HepG2 (cell line): ENCODE data around the gene SNCAIP. TPM values are rescaled to one million over a fixed set of nuclear protein-coding genes. Genes with fewer than 3 reads are reported as not detected.

Source experiments
- ATAC-seq: fragments of 200-7000 bp; cut with Tn5 transposase; 3 replicates; pipeline ENCODE4 v1.9.1; 2020; ENCODE audit warnings: mild to moderate bottlenecking, moderate library complexity
- BruUV-seq: library from RNA; stranded (reverse); fragments of 400-500 nt; replicated peaks from 2 replicates; lab custom pipeline; 2021; lab: Mats Ljungman, UMichigan
- CTCF ChIA-PET: fragments of 300-600 bp; formaldehyde crosslinking; extraction: SDS; loops from one replicate; lab custom pipeline; 2021; ENCODE audit warnings: low total read pairs, inconsistent platforms, low intra/inter-chr PET ratio; lab: Yijun Ruan, JAX
- POLR2A ChIA-PET: fragments of 350-600 bp; sonication (Branson Sonifier 250); formaldehyde crosslinking; loops from one replicate; lab custom pipeline; 2020; ENCODE audit warnings: antibody characterized with exemption, inconsistent platforms; lab: Yijun Ruan, JAX
- DNase-seq: peaks from one replicate; pipeline ENCODE4 v3.0.0-alpha.2; 2015; ENCODE audit warnings: low spot score
- FAIRE-seq: peaks from 3 replicates; lab custom pipeline; 2011; peaks lifted over from hg19 to GRCh38; lab: Jason Lieb, UNC
- H2AFZ ChIP-seq: one replicate; pipeline ENCODE4 v1.6.1; 2011; ENCODE audit warnings: low read length, inconsistent platforms
- H3K27ac ChIP-seq: fragments of 300-600 bp; 3 replicates; pipeline ENCODE4 v1.8.0; 2011; ENCODE audit warnings: mixed run types, mild to moderate bottlenecking, mixed read lengths, low read length, inconsistent platforms; ENCODE audit not compliant: insufficient read depth; ENCODE audit errors: extremely low read length
- H3K27me3 ChIP-seq, 2 experiments: fragments of 200-600 bp in 1 of 2; 2 replicates in 1 of 2; 3 replicates in 1 of 2; pipeline versions ENCODE4 v1.6.0 to v1.8.0; 2011; ENCODE audit warnings: low read length in 2 of 2, mild to moderate bottlenecking in 2 of 2, moderate library complexity in 2 of 2, inconsistent platforms in 1 of 2; ENCODE audit not compliant: insufficient read depth in 2 of 2, control insufficient read depth in 1 of 2
- H3K36me3 ChIP-seq, 2 experiments: fragments of 200-600 bp in 1 of 2; replicated peaks in 1 of 2; 2 replicates in 1 of 2; 3 replicates in 1 of 2; pipeline versions ENCODE4 v1.5.1 to v1.8.0; 2011; ENCODE audit warnings: low read length in 2 of 2, inconsistent platforms in 1 of 2; ENCODE audit not compliant: insufficient read depth in 2 of 2, control insufficient read depth in 1 of 2
- H3K4me1 ChIP-seq: 2 replicates; pipeline ENCODE4 v1.5.1; 2012; ENCODE audit warnings: low read length, inconsistent platforms; ENCODE audit not compliant: insufficient read depth
- H3K4me2 ChIP-seq: 2 replicates; pipeline ENCODE4 v1.6.0; 2011; ENCODE audit warnings: low read depth, low read length, inconsistent platforms
- H3K4me3 ChIP-seq, 3 experiments: fragments of 200-600 bp in 1 of 3; sonication (generic), shearing (Covaris generic) in 1 of 3; replicated peaks in 1 of 3; 2 replicates each; pipeline ENCODE4 v1.5.1; 2011 to 2016; ENCODE audit warnings: low read length in 3 of 3, inconsistent platforms in 2 of 3, low read depth in 2 of 3, mild to moderate bottlenecking in 2 of 3, control low read depth in 1 of 3, mixed read lengths in 1 of 3; ENCODE audit not compliant: insufficient read depth in 1 of 3
- H3K79me2 ChIP-seq: one replicate; pipeline ENCODE4 v1.6.1; 2011; ENCODE audit warnings: low read length, inconsistent platforms; ENCODE audit not compliant: insufficient read depth
- H3K9ac ChIP-seq: 2 replicates; pipeline ENCODE4 v1.6.0; 2011; ENCODE audit warnings: mild to moderate bottlenecking, low read depth, low read length, inconsistent platforms; ENCODE audit not compliant: insufficient read depth
- H3K9me3 ChIP-seq: 2 replicates; pipeline ENCODE4 v1.5.1; 2012; ENCODE audit warnings: mild to moderate bottlenecking, low read length
- H4K20me1 ChIP-seq: 2 replicates; pipeline ENCODE4 v1.6.0; 2011; ENCODE audit warnings: inconsistent platforms, mild to moderate bottlenecking, low read length, moderate library complexity; ENCODE audit not compliant: insufficient read depth
- ARID3A ChIP-seq: IDR thresholded peaks from 2 replicates; pipeline ENCODE4 v1.6.1; 2012; ENCODE audit warnings: low read depth, low read length, improper control_type of control experiment
- BRD4 ChIP-seq: sonication (generic); formaldehyde crosslinking; IDR thresholded peaks from 2 replicates; pipeline ENCODE4 v1.4.0; 2020; ENCODE audit warnings: missing genetic modification reagents
- DNMT3B ChIP-seq: conservative IDR thresholded peaks from 2 replicates; pipeline ENCODE4 v1.6.1; 2016; ENCODE audit warnings: missing biosample characterization, control low read depth
- FOXA3 ChIP-seq: IDR thresholded peaks from 2 replicates; pipeline ENCODE4 v1.6.1; 2016; ENCODE audit warnings: missing genetic modification reagents, missing compliant biosample characterization
- GABPA ChIP-seq, 2 experiments: IDR thresholded peaks; 2 replicates each; pipeline ENCODE4 v1.6.1; 2011 to 2016; ENCODE audit warnings: low read depth in 2 of 2, low read length in 1 of 2, missing biosample characterization in 1 of 2, missing genetic modification characterization in 1 of 2
- GPN1 ChIP-seq: sonication (generic); formaldehyde crosslinking; IDR thresholded peaks from 2 replicates; pipeline ENCODE4 v1.5.1; 2020; ENCODE audit warnings: missing genetic modification reagents, borderline replicate concordance
- IRF9 ChIP-seq: sonication (generic); formaldehyde crosslinking; IDR thresholded peaks from 2 replicates; pipeline ENCODE4 v1.8.0; 2022; ENCODE audit warnings: missing genetic modification reagents, mild to moderate bottlenecking, borderline replicate concordance
- SALL2 ChIP-seq: sonication (generic); formaldehyde crosslinking; IDR thresholded peaks from 2 replicates; pipeline ENCODE4 v1.8.1; 2023; ENCODE audit warnings: mild to moderate bottlenecking, missing genetic modification reagents, inconsistent platforms
- ZNF724P ChIP-seq: sonication (generic); formaldehyde crosslinking; IDR thresholded peaks from 2 replicates; pipeline ENCODE4 v1.8.0; 2022; ENCODE audit warnings: missing genetic modification reagents, borderline replicate concordance
- WGBS: methylation state at CpG from one replicate; pipeline ENCODE4 v1.1.6; 2017; ENCODE audit warnings: low lambda C conversion rate; 5-methylcytosine and 5-hydroxymethylcytosine counted together
- in situ Hi-C: cut with HindIII; loops from 2 replicates; pipeline ENCODE4 v1.10.0; 2017; ENCODE audit warnings: low pct_unique_long_range_greater_than_20kb; ENCODE audit not compliant: extremely low pct_ligation_motif_present
- intact Hi-C: fragments of 100-400 bp; cut with micrococcal nuclease; formaldehyde crosslinking; loops from one replicate; pipeline ENCODE4 v1.10.0; 2022; ENCODE audit not compliant: unreplicated experiment
- polyA plus RNA-seq, 8 experiments: library from polyadenylated mRNA; depleted of rRNA in 3 of 8; stranded (reverse) in 7 of 8; unstranded in 1 of 8; fragments of >200 nt; fragmentation: Illumina TruSeq in 4 of 8; extraction: Trizol in 4 of 8; gene quantifications; 2 replicates each; pipeline versions ENCODE4 v1.2.1 to v1.2.3, GENCODE V29; 2011 to 2016; ENCODE audit warnings: low read depth in 4 of 8, missing spikeins in 1 of 8, mixed read lengths in 1 of 8; ENCODE audit not compliant: insufficient read depth in 1 of 8
- total RNA-seq, 5 experiments: library from RNA; depleted of rRNA; stranded (reverse); fragments of >200 nt; fragmentation: Illumina TruSeq; extraction: Trizol; gene quantifications; 2 replicates each; pipeline ENCODE4 v1.2.3, GENCODE V29; 2016; ENCODE audit warnings: low read depth in 1 of 5

Gene SNCAIP
- total and polyA plus RNA-seq, 2 of the 13 experiments (the other 11 are each of a cell fraction or from before 2014, with no cell fraction given) = not detected

- Histone ChIP-seq H3K9ac (no peak overlapping the region), H3K4me1 (no peaks in the 10 kb centered on the region), H4K20me1 (no peaks in the 10 kb centered on the region), H3K9me3 (no peaks in the 10 kb centered on the region), H3K4me3 (no peak overlapping the region), H3K36me3 (no peaks in the 10 kb centered on the region), H3K4me2 (no peak overlapping the region), H3K79me2 (no peaks in the 10 kb centered on the region), H3K27me3 (no peaks in the 10 kb centered on the region; a peak in 1 of 5 replicates), H3K27ac (no peak overlapping the region), H2AFZ (no peak overlapping the region)
- FAIRE-seq (no peak), DNase-seq (no peak), ATAC-seq (no peak)
- ChIA-PET CTCF (no interaction called here), POLR2A (no interaction called here)
- no peak for TF ChIP-seq BRD4 (CRISPR knock-in tag)
- TF ChIP-seq ARID3A = no peak
- no peak for TF ChIP-seq DNMT3B (CRISPR knock-in tag)
- no peak for TF ChIP-seq FOXA3 (CRISPR knock-in tag)
- TF ChIP-seq ZNF724P (CRISPR knock-in tag) = no peak
- intact Hi-C loops (no loop called here), in situ Hi-C loops (no loop called here)
- no TSS peak for BruUV-seq
- WGBS = 3% methylated on average over 1 of the region's 1 CpG
Measured at GRCh38 chr5:122363623-122364022, 51.6 kb downstream of the SNCAIP start.

- ChIA-PET POLR2A (no interaction called here), CTCF (no interaction called here)
- TF ChIP-seq GABPA (IDR thresholded peaks at IDR 0.05; ENCODE audit: low read depth, low read length) (no peak), GABPA (CRISPR knock-in tag; IDR thresholded peaks at IDR 0.05; ENCODE audit: low read depth) (no peak), GPN1 (no peak), SALL2 (no peak), IRF9 (CRISPR knock-in tag) (no peak)
- no peak for DNase-seq
- BruUV-seq = no TSS peak
- Histone ChIP-seq H3K27me3 (no peaks in the 10 kb centered on the region), H3K27ac (no peak overlapping the region), H4K20me1 (no peaks in the 10 kb centered on the region), H3K9ac (no peak overlapping the region), H3K36me3 (no peaks in the 10 kb centered on the region), H3K79me2 (no peaks in the 10 kb centered on the region), H3K4me3 (no peak overlapping the region), H3K4me1 (no peaks in the 10 kb centered on the region), H3K9me3 (no peaks in the 10 kb centered on the region), H2AFZ (no peak overlapping the region), H3K4me2 (no peak overlapping the region)
- WGBS = 54% methylated on average over 3 of the region's 3 CpGs
- intact Hi-C loops = no loop called here
- no peak for FAIRE-seq
- in situ Hi-C loops = no loop called here
- ATAC-seq = no peak
Measured at GRCh38 chr5:122366501-122366900, 54.5 kb downstream of the SNCAIP start.
